ENCODE results near the gene TEAD3. TPM values are rescaled to one million over a fixed set of nuclear protein-coding genes. Genes with fewer than 3 reads are reported as not detected.

Gene TEAD3
- polyA plus RNA-seq, 1 donor from 2014 or later, result 0.10 TPM

DNA sequence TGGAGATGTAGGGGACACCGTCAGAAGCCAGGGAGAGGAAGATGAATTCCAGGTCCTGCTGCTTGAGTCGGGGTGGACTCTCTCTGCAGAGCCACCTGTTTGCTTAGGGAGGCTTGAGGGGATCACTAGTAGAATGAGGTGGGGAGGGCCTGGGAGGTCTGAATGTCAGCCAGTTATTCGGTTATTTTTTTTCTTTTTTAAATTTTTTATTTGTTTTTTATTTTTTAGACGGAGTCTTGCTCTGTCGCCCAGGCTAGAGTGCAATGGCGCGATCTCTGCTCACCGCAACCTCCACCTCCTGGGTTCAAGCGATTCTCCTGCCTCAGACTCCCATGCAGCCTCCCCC lies 8.4 kb downstream of the TEAD3 start:
- H3K27ac ChIP-seq (ENCODE audit: low read length), result no peak overlapping the region
- H3K27me3 ChIP-seq (ENCODE audit: insufficient read depth, low read depth, low read length), result no peaks in the 10 kb centered on the region
- H2AFZ ChIP-seq (ENCODE audit: low read depth, low read length), result no peak overlapping the region
- H3K4me3 ChIP-seq (ENCODE audit: low read length), result no peak overlapping the region
- H3K9me3 ChIP-seq (ENCODE audit: low read length), result no peaks in the 10 kb centered on the region
- H4K20me1 ChIP-seq (ENCODE audit: insufficient read depth), result no peaks in the 10 kb centered on the region
- H3K4me2 ChIP-seq (ENCODE audit: low read length), result no peak overlapping the region
- H3F3A ChIP-seq (ENCODE audit: insufficient read depth, low read length, poor library complexity, severe bottlenecking), result no peaks in the 10 kb centered on the region
- H3K79me2 ChIP-seq (replicated peaks; ENCODE audit: insufficient read depth, low read length), result no peaks in the 10 kb centered on the region
- no peaks in the 10 kb centered on the region for H3K36me3 ChIP-seq (ENCODE audit: insufficient read depth, low read length)
- no peak overlapping the region for H3K9ac ChIP-seq (ENCODE audit: low read length)
- H3K9me2 ChIP-seq (ENCODE audit: insufficient read depth, low read length), result no peaks in the 10 kb centered on the region
- TF ChIP-seq POLR2AphosphoS5 (IDR thresholded peaks at IDR 0.05) (no peak), MXI1 (conservative IDR thresholded peaks at IDR 0.05; ENCODE audit: poor library complexity, severe bottlenecking) (no peak), EP300 (conservative IDR thresholded peaks at IDR 0.05; ENCODE audit: poor library complexity, severe bottlenecking) (no peak), SMC3 (conservative IDR thresholded peaks at IDR 0.05; ENCODE audit: poor library complexity) (no peak)

DNA sequence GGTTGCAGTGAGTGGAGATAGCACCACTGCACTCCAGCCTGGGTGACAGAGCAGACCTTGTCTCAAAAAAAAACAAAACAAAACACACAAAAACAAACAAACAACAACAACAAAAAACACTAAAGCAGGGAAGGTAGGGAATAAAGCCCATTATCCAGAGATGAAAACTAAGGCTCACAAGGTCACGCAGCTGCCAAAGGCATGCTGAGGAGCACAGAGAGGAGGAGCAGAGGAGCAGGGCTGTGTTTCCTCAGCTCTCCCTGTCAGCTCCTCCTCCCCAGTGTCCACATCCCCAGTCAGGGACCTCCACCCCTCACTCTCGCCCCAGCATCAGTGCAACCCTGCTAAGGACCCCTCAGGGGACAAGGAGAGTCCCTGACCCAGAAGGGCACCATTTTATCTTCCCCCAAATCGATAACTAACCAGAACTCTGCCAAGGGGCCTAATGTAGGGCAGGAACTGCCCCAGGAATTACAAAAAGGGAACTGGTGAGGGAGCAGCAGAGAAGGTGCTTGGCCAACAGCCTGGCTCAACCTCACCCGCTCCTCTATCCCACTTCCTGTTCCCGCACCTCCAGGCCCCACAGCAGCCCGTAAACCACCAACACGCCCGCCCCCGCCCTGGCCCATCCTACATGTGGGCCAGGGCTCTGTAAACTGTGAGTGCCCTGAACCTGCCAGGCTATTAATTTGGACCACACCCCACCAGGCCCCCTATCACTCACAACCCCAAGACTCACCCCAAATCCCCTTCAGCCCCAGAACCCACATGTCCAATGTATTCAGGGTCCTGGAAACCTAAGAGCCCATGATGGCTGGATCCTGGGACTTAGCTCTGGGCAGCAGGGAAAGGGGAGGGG lies 9.0 kb downstream of the TEAD3 start:
- no peaks in the 10 kb centered on the region for H3K27me3 ChIP-seq (ENCODE audit: insufficient read depth, low read depth, low read length)
- no peaks in the 10 kb centered on the region for H4K20me1 ChIP-seq (ENCODE audit: insufficient read depth)
- no peaks in the 10 kb centered on the region for H3K36me3 ChIP-seq (ENCODE audit: insufficient read depth, low read length)
- H3K27ac ChIP-seq (ENCODE audit: low read length), result no peak overlapping the region
- no peaks in the 10 kb centered on the region for H3K79me2 ChIP-seq (replicated peaks; ENCODE audit: insufficient read depth, low read length)
- TF ChIP-seq, protein P1, sequence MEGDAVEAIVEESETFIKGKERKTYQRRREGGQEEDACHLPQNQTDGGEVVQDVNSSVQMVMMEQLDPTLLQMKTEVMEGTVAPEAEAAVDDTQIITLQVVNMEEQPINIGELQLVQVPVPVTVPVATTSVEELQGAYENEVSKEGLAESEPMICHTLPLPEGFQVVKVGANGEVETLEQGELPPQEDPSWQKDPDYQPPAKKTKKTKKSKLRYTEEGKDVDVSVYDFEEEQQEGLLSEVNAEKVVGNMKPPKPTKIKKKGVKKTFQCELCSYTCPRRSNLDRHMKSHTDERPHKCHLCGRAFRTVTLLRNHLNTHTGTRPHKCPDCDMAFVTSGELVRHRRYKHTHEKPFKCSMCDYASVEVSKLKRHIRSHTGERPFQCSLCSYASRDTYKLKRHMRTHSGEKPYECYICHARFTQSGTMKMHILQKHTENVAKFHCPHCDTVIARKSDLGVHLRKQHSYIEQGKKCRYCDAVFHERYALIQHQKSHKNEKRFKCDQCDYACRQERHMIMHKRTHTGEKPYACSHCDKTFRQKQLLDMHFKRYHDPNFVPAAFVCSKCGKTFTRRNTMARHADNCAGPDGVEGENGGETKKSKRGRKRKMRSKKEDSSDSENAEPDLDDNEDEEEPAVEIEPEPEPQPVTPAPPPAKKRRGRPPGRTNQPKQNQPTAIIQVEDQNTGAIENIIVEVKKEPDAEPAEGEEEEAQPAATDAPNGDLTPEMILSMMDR (IDR thresholded peaks at IDR 0.05; ENCODE audit: poor library complexity, severe bottlenecking), result no peak
- no peak for TF ChIP-seq SMC3 (conservative IDR thresholded peaks at IDR 0.05; ENCODE audit: poor library complexity)
- TF ChIP-seq EZH2 (IDR thresholded peaks at IDR 0.05; ENCODE audit: borderline replicate concordance, insufficient read depth, low read length, poor library complexity, severe bottlenecking), result no peak
- TF ChIP-seq, protein P2, sequence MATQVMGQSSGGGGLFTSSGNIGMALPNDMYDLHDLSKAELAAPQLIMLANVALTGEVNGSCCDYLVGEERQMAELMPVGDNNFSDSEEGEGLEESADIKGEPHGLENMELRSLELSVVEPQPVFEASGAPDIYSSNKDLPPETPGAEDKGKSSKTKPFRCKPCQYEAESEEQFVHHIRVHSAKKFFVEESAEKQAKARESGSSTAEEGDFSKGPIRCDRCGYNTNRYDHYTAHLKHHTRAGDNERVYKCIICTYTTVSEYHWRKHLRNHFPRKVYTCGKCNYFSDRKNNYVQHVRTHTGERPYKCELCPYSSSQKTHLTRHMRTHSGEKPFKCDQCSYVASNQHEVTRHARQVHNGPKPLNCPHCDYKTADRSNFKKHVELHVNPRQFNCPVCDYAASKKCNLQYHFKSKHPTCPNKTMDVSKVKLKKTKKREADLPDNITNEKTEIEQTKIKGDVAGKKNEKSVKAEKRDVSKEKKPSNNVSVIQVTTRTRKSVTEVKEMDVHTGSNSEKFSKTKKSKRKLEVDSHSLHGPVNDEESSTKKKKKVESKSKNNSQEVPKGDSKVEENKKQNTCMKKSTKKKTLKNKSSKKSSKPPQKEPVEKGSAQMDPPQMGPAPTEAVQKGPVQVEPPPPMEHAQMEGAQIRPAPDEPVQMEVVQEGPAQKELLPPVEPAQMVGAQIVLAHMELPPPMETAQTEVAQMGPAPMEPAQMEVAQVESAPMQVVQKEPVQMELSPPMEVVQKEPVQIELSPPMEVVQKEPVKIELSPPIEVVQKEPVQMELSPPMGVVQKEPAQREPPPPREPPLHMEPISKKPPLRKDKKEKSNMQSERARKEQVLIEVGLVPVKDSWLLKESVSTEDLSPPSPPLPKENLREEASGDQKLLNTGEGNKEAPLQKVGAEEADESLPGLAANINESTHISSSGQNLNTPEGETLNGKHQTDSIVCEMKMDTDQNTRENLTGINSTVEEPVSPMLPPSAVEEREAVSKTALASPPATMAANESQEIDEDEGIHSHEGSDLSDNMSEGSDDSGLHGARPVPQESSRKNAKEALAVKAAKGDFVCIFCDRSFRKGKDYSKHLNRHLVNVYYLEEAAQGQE (IDR thresholded peaks at IDR 0.05; ENCODE audit: borderline replicate concordance), result no peak
- no peak for TF ChIP-seq RAD21 (conservative IDR thresholded peaks at IDR 0.05)
- TF ChIP-seq MXI1 (conservative IDR thresholded peaks at IDR 0.05; ENCODE audit: poor library complexity, severe bottlenecking), result no peak
- no peak for TF ChIP-seq POLR2AphosphoS5 (IDR thresholded peaks at IDR 0.05)
- no peak for TF ChIP-seq EP300 (conservative IDR thresholded peaks at IDR 0.05; ENCODE audit: poor library complexity, severe bottlenecking)
- no peak for TF ChIP-seq TAF1 (IDR thresholded peaks at IDR 0.05; ENCODE audit: low read depth)
- H3K9ac ChIP-seq (ENCODE audit: low read length), result no peak overlapping the region
- H3K4me3 ChIP-seq (ENCODE audit: low read length), result no peak overlapping the region
- no peaks in the 10 kb centered on the region for H3F3A ChIP-seq (ENCODE audit: insufficient read depth, low read length, poor library complexity, severe bottlenecking)
- no peaks in the 10 kb centered on the region for H3K9me2 ChIP-seq (ENCODE audit: insufficient read depth, low read length)
- H3K9me3 ChIP-seq (ENCODE audit: low read length), result no peaks in the 10 kb centered on the region
- no peak overlapping the region for H2AFZ ChIP-seq (ENCODE audit: low read depth, low read length)
- H3K4me2 ChIP-seq (ENCODE audit: low read length), result no peak overlapping the region

All from neural cell (in vitro differentiated cells).